ENCODE data around the gene ADGRB3.
"Not testable (repeated sequence)": the region's sequence is repeated elsewhere in the genome, so short reads cannot be mapped to it uniquely, and the experiment has no call there.

The ADGRB3 gene

GRCh38 chr6:69284176-69284730, 649.2 kb downstream of the ADGRB3 start:
- no peak overlapping the region for H3K27ac ChIP-seq
- no peak for DNase-seq (ENCODE audit: low read depth, low spot score)

- H3K27ac ChIP-seq = no peak overlapping the region
- no peak for DNase-seq (ENCODE audit: low read depth, low spot score)
These were observed 650.0 kb downstream of the ADGRB3 start for GRCh38 chr6:69285054-69285453.

- DNase-seq (ENCODE audit: low read depth, low spot score) = no peak
- H3K27ac ChIP-seq = no peak overlapping the region
These were observed 651.2 kb downstream of the ADGRB3 start for GRCh38 chr6:69286331-69286730.

GRCh38 chr6:69288198-69288597, 653.1 kb downstream of the ADGRB3 start:
- H3K27ac ChIP-seq; DNase-seq (ENCODE audit: low read depth, low spot score): not testable (repeated sequence)

- no peak for DNase-seq (ENCODE audit: low read depth, low spot score)
These were observed 654.8 kb downstream of the ADGRB3 start for GRCh38 chr6:69289689-69290495.

GRCh38 chr6:69293471-69293870, 658.4 kb downstream of the ADGRB3 start:
- DNase-seq (ENCODE audit: low read depth, low spot score) = no peak
- no peak overlapping the region for H3K27ac ChIP-seq

More at GRCh38 chr6:69289689-69290495, 654.8 kb downstream of the ADGRB3 start:
- no peak overlapping the region for H3K27ac ChIP-seq

- no peak overlapping the region for H3K27ac ChIP-seq
- no peak for DNase-seq (ENCODE audit: low read depth, low spot score)
These were observed 659.3 kb downstream of the ADGRB3 start for GRCh38 chr6:69294407-69294806.

GRCh38 chr6:69294862-69295261, 659.8 kb downstream of the ADGRB3 start:
- DNase-seq (ENCODE audit: low read depth, low spot score) = no peak
- no peak overlapping the region for H3K27ac ChIP-seq

GRCh38 chr6:69303382-69303781, 668.3 kb downstream of the ADGRB3 start:
- no peak overlapping the region for H3K27ac ChIP-seq
- no peak for DNase-seq (ENCODE audit: low read depth, low spot score)

GRCh38 chr6:69305456-69305855, 670.4 kb downstream of the ADGRB3 start:
- H3K27ac ChIP-seq = no peak overlapping the region
- DNase-seq (ENCODE audit: low read depth, low spot score) = no peak

GRCh38 chr6:69308584-69308983, 673.5 kb downstream of the ADGRB3 start:
- no peak for DNase-seq (ENCODE audit: low read depth, low spot score)
- H3K27ac ChIP-seq = no peak overlapping the region

GRCh38 chr6:69311888-69312287, 676.8 kb downstream of the ADGRB3 start:
- no peak overlapping the region for H3K27ac ChIP-seq
- no peak for DNase-seq (ENCODE audit: low read depth, low spot score)

GRCh38 chr6:69314001-69314400, 678.9 kb downstream of the ADGRB3 start:
- DNase-seq (ENCODE audit: low read depth, low spot score) = no peak

GRCh38 chr6:69314531-69314930, 679.4 kb downstream of the ADGRB3 start:
- DNase-seq (ENCODE audit: low read depth, low spot score) = no peak

More at GRCh38 chr6:69314001-69314400, 678.9 kb downstream of the ADGRB3 start:
- H3K27ac ChIP-seq = no peak overlapping the region

GRCh38 chr6:69331886-69332285, 696.8 kb downstream of the ADGRB3 start:
- no peak for DNase-seq (ENCODE audit: low read depth, low spot score)
- H3K27ac ChIP-seq = no peak overlapping the region

More at GRCh38 chr6:69314531-69314930, 679.4 kb downstream of the ADGRB3 start:
- no peak overlapping the region for H3K27ac ChIP-seq

- H3K27ac ChIP-seq = no peak overlapping the region
- DNase-seq (ENCODE audit: low read depth, low spot score) = no peak
These were observed 702.2 kb downstream of the ADGRB3 start for GRCh38 chr6:69337311-69337710.

- DNase-seq (ENCODE audit: low read depth, low spot score) = no peak
- H3K27ac ChIP-seq = no peak overlapping the region
These were observed 703.5 kb downstream of the ADGRB3 start for GRCh38 chr6:69338431-69339162.

GRCh38 chr6:69339163-69339550, 704.1 kb downstream of the ADGRB3 start:
- H3K27ac ChIP-seq = no peak overlapping the region
- DNase-seq (ENCODE audit: low read depth, low spot score) = no peak

GRCh38 chr6:69340196-69340595, 705.1 kb downstream of the ADGRB3 start:
- DNase-seq (ENCODE audit: low read depth, low spot score) = no peak
- H3K27ac ChIP-seq = no peak overlapping the region

GRCh38 chr6:69343851-69344250, 708.8 kb downstream of the ADGRB3 start:
- no peak overlapping the region for H3K27ac ChIP-seq
- no peak for DNase-seq (ENCODE audit: low read depth, low spot score)

- no peak overlapping the region for H3K27ac ChIP-seq
- no peak for DNase-seq (ENCODE audit: low read depth, low spot score)
These were observed 714.7 kb downstream of the ADGRB3 start for GRCh38 chr6:69349771-69350170.

Measured in epithelial cell of prostate (primary cell).